H9 (cell line): ENCODE data around the gene NXNL2. TPM values are rescaled to one million over a fixed set of nuclear protein-coding genes. Genes with fewer than 3 reads are reported as not detected.

Experiments
- DNase-seq: peaks from one replicate; pipeline ENCODE4 v3.0.0-alpha.2; 2017
- H2AFZ ChIP-seq: one replicate; pipeline ENCODE4 v1.6.1; 2013; ENCODE audit warnings: mild to moderate bottlenecking, low read length, control low read depth, moderate library complexity
- H2AK5ac ChIP-seq: 2 replicates; pipeline ENCODE4 v1.6.1; 2013; ENCODE audit warnings: low read length, control low read depth, mixed read lengths; ENCODE audit not compliant: insufficient read length
- H2BK120ac ChIP-seq: one replicate; pipeline ENCODE4 v1.6.1; 2013; ENCODE audit warnings: low read depth, mild to moderate bottlenecking, low read length, control low read depth, inconsistent platforms; ENCODE audit not compliant: poor library complexity, severe bottlenecking
- H2BK12ac ChIP-seq: 2 replicates; pipeline ENCODE4 v1.6.1; 2013; ENCODE audit warnings: low read length, control low read depth, mixed read lengths, low read depth; ENCODE audit not compliant: insufficient read length
- H2BK15ac ChIP-seq: 2 replicates; pipeline ENCODE4 v1.6.1; 2013; ENCODE audit warnings: low read depth, low read length, control low read depth
- H2BK20ac ChIP-seq: one replicate; pipeline ENCODE4 v1.6.1; 2013; ENCODE audit warnings: low read depth, mild to moderate bottlenecking, low read length, control low read depth, inconsistent platforms; ENCODE audit not compliant: poor library complexity, severe bottlenecking
- H2BK5ac ChIP-seq: 2 replicates; pipeline ENCODE4 v1.6.1; 2013; ENCODE audit warnings: low read length, control low read depth, mixed read lengths; ENCODE audit not compliant: insufficient read length
- H3K14ac ChIP-seq: 2 replicates; pipeline ENCODE4 v1.6.1; 2013; ENCODE audit warnings: low read length, control low read depth; ENCODE audit not compliant: insufficient read depth
- H3K18ac ChIP-seq: 2 replicates; pipeline ENCODE4 v1.6.1; 2013; ENCODE audit warnings: low read depth, mild to moderate bottlenecking, mixed read lengths, low read length, control low read depth; ENCODE audit not compliant: insufficient read length
- H3K23ac ChIP-seq: 2 replicates; pipeline ENCODE4 v1.6.1; 2013; ENCODE audit warnings: low read length, control low read depth, mixed read lengths, low read depth; ENCODE audit not compliant: insufficient read length
- H3K23me2 ChIP-seq: 2 replicates; pipeline ENCODE4 v1.6.1; 2013; ENCODE audit warnings: low read depth, mild to moderate bottlenecking, mixed read lengths, low read length, control low read depth; ENCODE audit not compliant: insufficient read length, poor library complexity, severe bottlenecking
- H3K27ac ChIP-seq: 2 replicates; pipeline ENCODE4 v1.5.1; 2013; ENCODE audit warnings: low read length, control low read depth, mixed read lengths, low read depth; ENCODE audit not compliant: insufficient read length
- H3K27me3 ChIP-seq: 2 replicates; pipeline ENCODE4 v1.6.1; 2013; ENCODE audit warnings: low read length, control low read depth, inconsistent platforms; ENCODE audit not compliant: insufficient read depth
- H3K4ac ChIP-seq: 2 replicates; pipeline ENCODE4 v1.6.1; 2013; ENCODE audit warnings: low read depth, mild to moderate bottlenecking, control low read depth, inconsistent platforms, low read length, moderate library complexity
- H3K4me1 ChIP-seq: 2 replicates; pipeline ENCODE4 v1.6.1; 2013; ENCODE audit warnings: low read length, control low read depth, inconsistent platforms; ENCODE audit not compliant: insufficient read depth
- H3K4me2 ChIP-seq: 2 replicates; pipeline ENCODE4 v1.6.1; 2013; ENCODE audit warnings: low read length, control low read depth, mixed read lengths; ENCODE audit not compliant: insufficient read length, insufficient read depth
- H3K56ac ChIP-seq: 2 replicates; pipeline ENCODE4 v1.6.1; 2013; ENCODE audit warnings: low read depth, mild to moderate bottlenecking, mixed read lengths, low read length, control low read depth; ENCODE audit not compliant: insufficient read length
- H3K79me1 ChIP-seq: 2 replicates; pipeline ENCODE4 v1.6.1; 2013; ENCODE audit warnings: low read depth, mild to moderate bottlenecking, moderate library complexity, low read length, control low read depth, inconsistent platforms; ENCODE audit not compliant: insufficient read depth, poor library complexity, severe bottlenecking
- H3K79me2 ChIP-seq: 2 replicates; pipeline ENCODE4 v1.6.1; 2013; ENCODE audit warnings: low read length, control low read depth, inconsistent platforms; ENCODE audit not compliant: insufficient read depth
- H3K9ac ChIP-seq: 2 replicates; pipeline ENCODE4 v1.6.1; 2013; ENCODE audit warnings: low read length, control low read depth, mixed read lengths; ENCODE audit not compliant: insufficient read length; ENCODE audit errors: extremely low read depth
- H3K9me3 ChIP-seq: one replicate; pipeline ENCODE4 v1.6.1; 2013; ENCODE audit warnings: low read depth, low read length, inconsistent platforms; ENCODE audit not compliant: control insufficient read depth
- H3T11ph ChIP-seq: one replicate; pipeline ENCODE4 v1.6.1; 2013; ENCODE audit warnings: mild to moderate bottlenecking, low read length, control low read depth, inconsistent platforms
- H4K20me1 ChIP-seq: one replicate; pipeline ENCODE4 v1.6.1; 2013; ENCODE audit not compliant: control insufficient read depth, insufficient read length, insufficient read depth
- H4K5ac ChIP-seq: 2 replicates; pipeline ENCODE4 v1.6.1; 2013; ENCODE audit warnings: low read depth, mild to moderate bottlenecking, mixed read lengths, low read length, control low read depth; ENCODE audit not compliant: insufficient read length
- H4K8ac ChIP-seq: replicated peaks from 2 replicates; pipeline ENCODE4 v1.6.1; 2013; ENCODE audit warnings: low read length, control low read depth, mixed read lengths, low read depth; ENCODE audit not compliant: insufficient read length
- H4K91ac ChIP-seq: 2 replicates; pipeline ENCODE4 v1.6.1; 2013; ENCODE audit warnings: low read depth, mild to moderate bottlenecking, moderate library complexity, mixed read lengths, low read length, control low read depth; ENCODE audit not compliant: insufficient read length
- H3K27ac Mint-ChIP-seq, 3 experiments: 2 replicates in 2 of 3; 3 replicates in 1 of 3; pipeline ENCODE4 v1.8.0; 2020 to 2021; ENCODE audit warnings: mixed read lengths in 3 of 3, mild to moderate bottlenecking in 1 of 3, moderate library complexity in 1 of 3
- H3K27me3 Mint-ChIP-seq: 2 replicates; pipeline ENCODE4 v1.8.0; 2021; ENCODE audit warnings: low read depth, mild to moderate bottlenecking, moderate library complexity, mixed read lengths
- H3K36me3 Mint-ChIP-seq, 3 experiments: 2 replicates in 2 of 3; 3 replicates in 1 of 3; pipeline ENCODE4 v1.8.0; 2020 to 2021; ENCODE audit warnings: low read depth in 3 of 3, mixed read lengths in 3 of 3; ENCODE audit not compliant: insufficient read depth in 1 of 3
- H3K4me1 Mint-ChIP-seq, 2 experiments: 2 replicates each; pipeline ENCODE4 v1.8.0; 2020; ENCODE audit warnings: mixed read lengths in 2 of 2
- H3K4me3 Mint-ChIP-seq, 2 experiments: 2 replicates in 1 of 2; 3 replicates in 1 of 2; pipeline ENCODE4 v1.8.0; 2020 to 2021; ENCODE audit warnings: mild to moderate bottlenecking in 2 of 2, mixed read lengths in 2 of 2, moderate library complexity in 1 of 2
- H3K9me3 Mint-ChIP-seq, 2 experiments: 2 replicates in 1 of 2; 3 replicates in 1 of 2; pipeline ENCODE4 v1.8.0; 2020; ENCODE audit warnings: mild to moderate bottlenecking in 2 of 2, mixed read lengths in 2 of 2, moderate library complexity in 1 of 2
- CTCF ChIP-seq: fragments of 200-600 bp; sonication (generic); conservative IDR thresholded peaks from 3 replicates; pipeline ENCODE4 v1.8.0; 2021; ENCODE audit warnings: antibody characterized with exemption, mild to moderate bottlenecking
- WGBS: extraction: QIAGEN DNeasy Blood & Tissue Kit; methylation state at CpG from one replicate; pipeline ENCODE4 v1.1.7; 2013; ENCODE audit warnings: missing lambda C conversion rate, low lambda C conversion rate, mixed read lengths; ENCODE audit not compliant: insufficient read length; ENCODE audit errors: extremely low coverage; 5-methylcytosine and 5-hydroxymethylcytosine counted together
- total RNA-seq: library from RNA; stranded (reverse); gene quantifications from 2 replicates; pipeline ENCODE4 v1.2.1, GENCODE V29; 2021

NXNL2 gene
- total RNA-seq, 1 experiment from 2014 or later = 0.57 TPM

- TF ChIP-seq CTCF = 0 out of 3 replicates have a peak, but pooled peaks have one; percentile 23
- no peak overlapping the region for H4K5ac ChIP-seq
- H3K27ac ChIP-seq = no peak overlapping the region
- H3K4ac ChIP-seq = no peak overlapping the region
- H3K14ac ChIP-seq = no peak overlapping the region
- no peak overlapping the region for H2AK5ac ChIP-seq
- H2BK12ac ChIP-seq = no peak overlapping the region
- peak overlapping the region; percentile 48 for H3K4me2 ChIP-seq
- H2AFZ ChIP-seq = no peak overlapping the region
- H3K9ac ChIP-seq = no peak overlapping the region
- no peak overlapping the region for H4K8ac ChIP-seq
- peak; percentile 81 for DNase-seq
- no peak overlapping the region for H4K91ac ChIP-seq
- H3K79me1 ChIP-seq = no peaks in the 10 kb centered on the region
- H3K27me3 ChIP-seq = no peaks in the 10 kb centered on the region
- peaks cover 39% of the 10 kb centered on the region for H3K27me3 Mint-ChIP-seq
- H3K56ac ChIP-seq = no peak overlapping the region
- peaks cover 14% of the 10 kb centered on the region for H3K23me2 ChIP-seq
- no peak overlapping the region for H2BK20ac ChIP-seq
- H3K79me2 ChIP-seq = no peaks in the 10 kb centered on the region
- no peak overlapping the region for H3K18ac ChIP-seq
- no peak overlapping the region for H2BK120ac ChIP-seq
- peaks cover 3% of the 10 kb centered on the region; the same call in 1 of the 2 replicates for H3K4me1 ChIP-seq
- no peaks in the 10 kb centered on the region; a peak in 1 of 7 replicates for H3K36me3 Mint-ChIP-seq
- no peak overlapping the region for H2BK5ac ChIP-seq
- H3K9me3 ChIP-seq = no peaks in the 10 kb centered on the region
- no peak overlapping the region for H3T11ph ChIP-seq
- WGBS = no CpG with 5 or more reads among the region's 75 CpGs
- peaks cover 0 to 2% of the 10 kb centered on the region in 2 experiments; a peak in 1 of 5 replicates for H3K9me3 Mint-ChIP-seq
- peak overlapping the region; percentile 66 to 84 for H3K4me3 Mint-ChIP-seq
- no peaks in the 10 kb centered on the region for H4K20me1 ChIP-seq
- H3K23ac ChIP-seq = no peak overlapping the region
- peaks cover 15 to 24% of the 10 kb centered on the region in 2 experiments for H3K4me1 Mint-ChIP-seq
- no peak overlapping the region; a peak in 1 of 7 replicates for H3K27ac Mint-ChIP-seq
- H2BK15ac ChIP-seq = no peak overlapping the region
Measured at GRCh38 chr9:88535226-88536022, 446 bp downstream of the NXNL2 start.
